Thoracic aorta (tissue), 2 donors: ENCODE measurements around the gene SPC25. TPM values are rescaled to one million over a fixed set of nuclear protein-coding genes. Genes with fewer than 3 reads are reported as not detected.

Experiments
- ATAC-seq: fragments of 150-250 bp; one replicate; pipeline ENCODE4 v1.8.0; 2017; ENCODE audit warnings: low read depth; ENCODE audit not compliant: insufficient number of reproducible peaks, low FRiP score
- DNase-seq: peaks from one replicate; pipeline ENCODE4 v3.0.0-alpha.2; 2020; ENCODE audit warnings: low spot score
- H3K27ac ChIP-seq, 2 donors: fragments of 200-600 bp; sonication (generic); 1 replicate in 1 of 2; 2 replicates in 1 of 2; pipeline ENCODE4 v1.5.1; 2016; ENCODE audit warnings: mild to moderate bottlenecking in 2 of 2, moderate library complexity in 2 of 2
- H3K27me3 ChIP-seq: fragments of 200-600 bp; sonication (generic); replicated peaks from 2 replicates; pipeline ENCODE4 v1.6.0; 2016; ENCODE audit warnings: mild to moderate bottlenecking; ENCODE audit not compliant: insufficient read depth
- H3K36me3 ChIP-seq: fragments of 200-600 bp; sonication (generic); one replicate; pipeline ENCODE4 v1.5.1; 2016
- H3K4me1 ChIP-seq, 2 donors: fragments of 200-600 bp; sonication (generic); 1 replicate in 1 of 2; 2 replicates in 1 of 2; pipeline versions ENCODE4 v1.5.1 to v1.6.0; 2016; ENCODE audit warnings: low read depth in 2 of 2, mild to moderate bottlenecking in 1 of 2; ENCODE audit not compliant: control insufficient read depth in 1 of 2
- H3K4me3 ChIP-seq: fragments of 200-600 bp; sonication (generic); 2 replicates; pipeline ENCODE4 v1.5.1; 2016; ENCODE audit warnings: mild to moderate bottlenecking
- H3K9me3 ChIP-seq: fragments of 200-600 bp; sonication (generic); 2 replicates; pipeline ENCODE4 v1.5.1; 2016
- CTCF ChIP-seq: fragments of 200-600 bp; sonication (generic); IDR thresholded peaks from one replicate; pipeline ENCODE4 v1.5.1; 2019; ENCODE audit warnings: antibody characterized with exemption
- total RNA-seq, 2 donors: library from RNA; depleted of rRNA; stranded (reverse); fragments of >200 nt; gene quantifications; one replicate each; pipeline versions ENCODE4 v1.1.0 to v1.2.3, GENCODE V29; 2016

Gene SPC25
- total RNA-seq, 2 donors from 2014 or later: 1.1 TPM; not detected in 1

- Histone ChIP-seq H3K4me3 (no peak overlapping the region), H3K36me3 (no peaks in the 10 kb centered on the region), H3K9me3 (no peaks in the 10 kb centered on the region), H3K4me1 (no peaks in the 10 kb centered on the region), H3K27me3 (no peaks in the 10 kb centered on the region), H3K27ac (no peak overlapping the region)
- DNase-seq: no peak
- no peak for TF ChIP-seq CTCF
- no peak for ATAC-seq
Measured at GRCh38 chr2:168930242-168930641, 40.0 kb upstream of the SPC25 start.

- no peak for TF ChIP-seq CTCF
- ATAC-seq: no peak
- H3K4me1 ChIP-seq: no peaks in the 10 kb centered on the region
- H3K27me3 ChIP-seq: no peaks in the 10 kb centered on the region
- no peak for DNase-seq
- no peaks in the 10 kb centered on the region for H3K9me3 ChIP-seq
- no peak overlapping the region for H3K4me3 ChIP-seq
- no peak overlapping the region for H3K27ac ChIP-seq
- H3K36me3 ChIP-seq: no peaks in the 10 kb centered on the region
Measured at GRCh38 chr2:168929031-168929430, 38.8 kb upstream of the SPC25 start.

- Histone ChIP-seq H3K27ac (no peak overlapping the region), H3K9me3 (no peaks in the 10 kb centered on the region), H3K4me1 (no peaks in the 10 kb centered on the region), H3K36me3 (no peaks in the 10 kb centered on the region), H3K4me3 (no peak overlapping the region), H3K27me3 (no peaks in the 10 kb centered on the region)
- ATAC-seq: no peak
- no peak for DNase-seq
- TF ChIP-seq CTCF: no peak
Measured at GRCh38 chr2:168928113-168928831, 38.0 kb upstream of the SPC25 start.

- no peak for DNase-seq
- ATAC-seq: no peak
- Histone ChIP-seq H3K4me3 (no peak overlapping the region), H3K36me3 (no peaks in the 10 kb centered on the region), H3K9me3 (no peaks in the 10 kb centered on the region), H3K4me1 (no peaks in the 10 kb centered on the region), H3K27me3 (no peaks in the 10 kb centered on the region), H3K27ac (no peak overlapping the region)
- TF ChIP-seq CTCF: no peak
Measured at GRCh38 chr2:168926621-168927386, 36.6 kb upstream of the SPC25 start.

- TF ChIP-seq CTCF: peak; percentile 13
- Histone ChIP-seq H3K4me1 (no peaks in the 10 kb centered on the region), H3K4me3 (no peak overlapping the region), H3K27ac (no peak overlapping the region), H3K9me3 (no peaks in the 10 kb centered on the region), H3K27me3 (no peaks in the 10 kb centered on the region), H3K36me3 (no peaks in the 10 kb centered on the region)
- no peak for DNase-seq
- ATAC-seq: no peak
Measured at GRCh38 chr2:168920504-168921157, 30.4 kb upstream of the SPC25 start.
